ENCODE data around the gene CELF4. TPM values are rescaled to one million over a fixed set of nuclear protein-coding genes. Genes with fewer than 3 reads are reported as not detected.

Gene CELF4
- polyA plus RNA-seq, 10 donors = 0.57 to 1.8 (median 1.1) TPM

GRCh38 chr18:37318360-37319355, 246.9 kb downstream of the CELF4 start:
- DNase-seq = no peak

DNA sequence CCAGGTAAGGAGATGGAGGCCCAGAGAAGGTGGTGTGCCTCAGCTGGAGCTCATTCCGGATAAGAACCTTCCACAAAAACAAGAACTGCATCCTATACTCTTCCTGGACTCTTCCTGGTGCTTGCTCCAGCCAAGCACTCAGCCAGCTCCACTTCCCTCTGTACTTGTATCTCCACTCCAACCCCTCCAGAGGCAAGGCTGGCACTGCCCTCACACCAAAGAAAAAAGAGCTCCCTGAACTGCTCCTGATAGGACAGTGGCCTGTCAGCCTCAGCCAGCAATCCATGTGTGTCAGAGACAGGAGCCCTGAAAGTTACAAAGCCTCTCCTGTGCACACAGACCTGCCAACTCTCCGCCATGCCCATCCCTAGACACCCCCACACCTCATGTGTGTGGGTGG, 248.1 kb downstream of the CELF4 start:
- DNase-seq = no peak

DNA sequence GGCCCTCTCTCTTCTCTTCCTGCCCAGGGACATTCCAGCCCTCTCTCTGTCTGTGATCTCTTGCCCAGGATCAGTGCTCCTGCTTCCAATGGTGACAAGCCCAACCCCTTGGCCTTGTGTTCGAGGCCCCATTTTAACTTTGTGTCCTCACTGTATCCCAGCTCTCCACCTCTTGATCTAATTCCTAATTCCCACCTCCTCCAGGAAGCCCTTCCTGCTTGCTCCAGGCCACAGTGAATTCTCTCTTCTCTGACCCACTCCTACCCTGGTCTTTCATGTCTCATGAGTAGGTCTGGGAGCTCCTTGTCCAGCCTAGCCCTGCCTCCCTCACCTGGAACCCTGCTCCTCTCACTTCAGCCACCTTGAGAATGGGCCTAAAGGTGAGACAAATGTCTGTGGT, 249.1 kb downstream of the CELF4 start:
- DNase-seq = no peak

GRCh38 chr18:37315935-37316334, 249.7 kb downstream of the CELF4 start:
- DNase-seq = no peak

GRCh38 chr18:37314534-37314933, 251.1 kb downstream of the CELF4 start:
- DNase-seq = no peak

DNA sequence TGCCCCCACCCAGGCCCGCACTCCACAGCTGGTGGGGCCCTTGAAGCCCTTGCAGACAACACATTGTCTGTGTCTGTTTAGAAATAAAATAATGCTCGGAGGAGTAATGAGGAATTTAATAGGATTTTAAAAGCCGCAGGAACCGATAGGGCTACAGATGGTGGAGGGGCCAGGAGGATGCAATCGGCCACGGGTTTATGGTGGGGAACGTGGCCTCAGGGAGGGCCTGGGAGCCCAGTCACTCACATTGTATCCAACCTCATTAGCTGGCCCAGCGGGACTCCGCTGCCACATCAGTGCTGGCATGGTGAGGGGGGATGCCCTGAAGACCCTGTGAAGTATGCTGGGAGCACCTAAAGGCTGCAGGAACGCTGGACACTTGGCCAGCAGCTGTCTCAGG, 252.0 kb downstream of the CELF4 start:
- no peak for DNase-seq

DNA sequence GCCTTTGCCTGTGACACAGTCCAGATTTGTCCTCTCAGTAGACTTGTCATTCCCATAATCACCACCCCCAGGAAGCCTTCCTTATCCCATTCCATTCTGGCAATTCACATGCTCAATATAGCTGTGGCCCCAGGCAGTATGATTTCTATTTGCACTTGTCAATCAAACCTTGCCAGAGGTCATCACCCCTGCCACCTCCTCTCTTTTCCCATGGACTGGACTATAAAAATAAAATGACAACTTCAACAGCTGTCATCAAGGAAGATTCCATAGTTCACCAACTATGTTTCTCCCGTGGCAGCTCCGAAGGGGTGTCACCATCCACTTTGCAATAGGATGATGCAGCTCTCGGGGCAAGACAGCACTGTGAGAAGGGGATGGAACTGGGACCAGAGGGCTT, 255.7 kb downstream of the CELF4 start:
- DNase-seq = no peak

DNA sequence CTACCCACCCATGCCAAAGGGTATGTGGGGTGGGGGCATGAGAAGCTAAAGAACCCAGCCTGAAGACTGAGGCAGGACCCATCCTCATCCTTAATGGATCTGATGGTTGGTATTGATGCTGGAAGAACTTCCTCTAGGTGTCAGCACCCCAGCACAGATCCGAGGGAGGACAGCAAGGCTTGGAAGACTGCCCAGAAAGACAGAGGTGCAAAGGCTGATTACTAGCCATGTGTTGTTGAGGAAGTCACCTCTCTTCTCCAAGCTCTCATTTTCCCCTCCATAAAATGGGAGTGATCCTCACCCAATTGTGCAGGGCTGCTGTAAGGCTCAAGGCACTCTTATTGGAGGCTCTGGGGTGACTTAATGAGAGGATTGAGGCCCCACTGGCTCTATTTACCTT, 256.5 kb downstream of the CELF4 start:
- DNase-seq = no peak

- no peak for DNase-seq
These were observed 258.4 kb downstream of the CELF4 start for GRCh38 chr18:37307181-37307580.

DNA sequence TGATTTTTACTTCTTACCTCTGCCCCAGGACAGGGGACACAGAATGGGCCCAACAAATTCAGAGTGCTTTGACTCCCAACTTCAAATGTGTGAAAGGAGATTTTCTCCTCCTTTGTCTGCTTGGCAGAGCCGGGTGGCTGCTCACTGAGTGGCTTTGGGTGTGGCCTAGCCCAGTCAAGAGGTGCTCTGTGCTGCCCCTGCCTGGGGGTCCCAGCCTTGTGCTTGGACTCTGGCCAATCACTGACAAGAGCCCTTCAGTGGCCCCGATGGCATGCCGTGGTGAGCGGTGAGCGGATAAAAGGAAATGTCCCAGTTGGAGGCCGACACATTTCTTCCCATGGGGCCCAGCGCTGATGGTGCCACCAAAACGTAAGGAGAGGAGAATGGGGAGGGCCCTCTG, 259.2 kb downstream of the CELF4 start:
- no peak for DNase-seq

DNA sequence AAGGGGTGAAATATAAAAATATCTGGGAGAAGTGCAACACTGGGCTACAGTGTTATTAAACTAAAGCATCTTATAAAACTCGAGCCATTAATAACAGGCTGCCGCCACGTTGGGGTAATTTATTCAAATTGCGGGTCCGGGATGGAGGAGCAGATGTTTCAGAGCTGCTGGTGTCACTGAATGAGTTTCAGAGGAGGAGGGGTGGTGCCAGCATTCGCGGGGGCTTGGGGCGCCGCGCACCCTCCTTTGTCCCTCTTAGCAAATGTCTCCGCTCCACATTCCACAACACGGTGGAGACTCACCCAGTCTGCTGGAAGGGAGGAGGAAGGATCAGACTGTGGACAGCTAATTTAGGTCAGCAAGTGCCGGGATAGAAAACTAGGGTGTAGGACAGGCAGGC, 260.5 kb downstream of the CELF4 start:
- no peak for DNase-seq

DNA sequence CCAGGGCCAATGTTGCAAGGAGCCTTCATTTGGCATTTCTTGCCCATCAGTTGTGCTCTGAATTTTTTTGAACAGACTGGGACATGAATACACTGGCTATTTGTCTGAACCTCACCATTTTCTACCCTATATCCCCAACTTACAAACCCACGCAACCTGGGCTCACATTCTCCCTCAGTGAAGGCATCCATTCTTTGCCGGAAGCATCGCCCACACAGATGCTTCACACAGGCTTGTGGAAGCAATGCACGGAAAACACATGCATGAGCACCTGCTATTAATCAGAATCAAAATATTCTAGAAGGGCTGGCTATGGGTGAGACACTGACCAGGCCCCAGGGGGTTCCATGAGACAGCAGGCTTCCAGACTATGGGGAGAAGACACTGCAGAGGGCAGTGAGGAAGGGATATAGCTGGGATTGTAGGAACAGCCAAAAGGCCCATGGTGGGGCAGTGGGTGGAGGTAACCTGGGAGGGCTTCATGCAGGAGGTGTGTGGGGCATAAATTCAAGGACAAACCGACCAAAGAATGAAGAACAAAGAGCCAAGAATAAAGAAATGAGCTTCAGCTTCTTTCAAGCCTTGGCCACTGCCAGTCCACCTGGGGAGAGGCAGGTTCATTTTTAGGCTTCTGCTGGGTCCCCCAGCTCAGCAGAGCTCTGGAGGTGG, 261.5 kb downstream of the CELF4 start:
- no peak for DNase-seq

- DNase-seq = no peak
These were observed 262.6 kb downstream of the CELF4 start for GRCh38 chr18:37303009-37303408.

DNA sequence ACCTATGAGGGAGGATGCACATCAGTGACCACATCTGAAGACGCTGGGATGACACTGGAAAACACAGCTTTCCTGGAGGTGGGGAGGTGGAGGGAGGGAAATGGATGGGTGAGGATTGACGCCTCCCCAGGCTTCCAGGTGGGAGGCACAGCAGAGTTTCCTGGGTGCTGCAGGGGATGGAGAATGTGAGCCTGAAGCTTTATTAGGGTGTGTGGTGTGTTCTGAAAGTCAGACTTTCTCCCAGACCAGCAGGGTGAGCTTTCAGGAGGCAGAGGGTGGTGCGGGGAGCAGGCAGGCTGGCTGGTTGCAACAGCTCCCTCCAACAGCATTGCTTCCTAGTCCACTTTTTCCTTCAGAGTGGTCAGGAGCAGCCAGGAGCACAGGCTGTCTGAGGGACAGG, 263.1 kb downstream of the CELF4 start:
- no peak for DNase-seq

GRCh38 chr18:37299471-37300304, 265.9 kb downstream of the CELF4 start:
- DNase-seq = peak; percentile 93 to 97 (median 96)

GRCh38 chr18:37298816-37299215, 266.8 kb downstream of the CELF4 start:
- peak in 1 of 3 donors; percentile 29 for DNase-seq

DNA sequence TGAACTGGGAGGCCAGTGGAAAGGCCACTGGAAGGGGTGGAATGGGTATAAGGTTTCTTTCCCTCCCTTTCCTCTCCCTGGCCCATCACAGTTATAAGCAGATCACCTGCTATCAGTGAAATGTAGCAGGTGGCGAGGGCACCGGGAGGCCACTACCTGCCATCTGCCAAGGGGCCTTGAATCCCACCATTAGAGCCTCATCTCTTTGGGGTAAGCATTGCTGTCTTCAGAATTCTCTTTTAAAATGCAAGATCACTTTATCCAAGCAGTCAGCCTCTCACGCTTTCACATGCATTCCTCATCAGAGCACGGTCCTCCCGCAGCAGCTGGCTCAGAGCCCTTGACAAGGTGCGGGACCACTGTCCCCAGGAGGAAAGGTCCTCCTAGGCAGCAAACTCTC, 268.5 kb downstream of the CELF4 start:
- DNase-seq = no peak

DNA sequence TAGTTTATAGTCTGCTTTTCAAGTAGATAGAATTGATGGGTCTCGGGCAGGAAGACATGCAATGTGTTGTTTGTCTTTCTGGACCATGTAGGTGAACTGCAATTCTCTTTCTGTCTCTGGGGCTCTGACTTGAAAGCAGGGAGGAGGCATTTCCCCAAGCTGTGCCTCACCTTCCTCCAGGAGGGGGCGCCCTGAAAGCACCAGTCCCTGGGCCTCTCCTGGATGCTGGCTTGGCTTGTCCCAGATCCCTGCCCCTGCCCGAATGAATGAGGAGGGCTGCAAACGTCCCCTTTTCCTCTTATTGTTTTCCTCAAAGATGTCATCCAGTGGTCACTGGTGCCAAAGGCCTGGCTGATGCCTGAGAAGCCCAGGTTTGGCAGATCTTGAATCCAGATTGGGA, 270.6 kb downstream of the CELF4 start:
- DNase-seq = no peak

- no peak for DNase-seq
These were observed 272.2 kb downstream of the CELF4 start for GRCh38 chr18:37293359-37293758.

DNA sequence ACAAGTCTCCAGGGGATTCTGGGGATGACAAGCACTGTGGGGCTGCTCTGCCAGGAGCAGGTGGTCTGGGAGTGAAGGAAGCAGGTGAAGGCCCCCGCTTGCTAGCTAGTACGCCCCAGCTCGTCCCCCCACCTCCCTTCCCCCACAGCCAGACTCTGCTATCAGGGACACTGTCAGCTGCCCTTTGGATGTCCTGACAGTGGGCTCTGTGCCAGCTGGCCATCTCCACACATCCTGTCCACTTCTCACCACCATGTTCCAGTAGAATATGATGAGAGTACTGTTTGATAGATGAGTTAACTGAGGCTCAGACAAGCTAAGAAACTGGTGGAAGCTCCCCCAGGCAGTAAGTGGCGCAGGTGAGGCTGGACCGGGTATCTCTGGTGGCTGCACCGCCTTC, 276.2 kb downstream of the CELF4 start:
- DNase-seq = no peak

- DNase-seq = no peak
These were observed 278.0 kb downstream of the CELF4 start for GRCh38 chr18:37287601-37288000.

DNA sequence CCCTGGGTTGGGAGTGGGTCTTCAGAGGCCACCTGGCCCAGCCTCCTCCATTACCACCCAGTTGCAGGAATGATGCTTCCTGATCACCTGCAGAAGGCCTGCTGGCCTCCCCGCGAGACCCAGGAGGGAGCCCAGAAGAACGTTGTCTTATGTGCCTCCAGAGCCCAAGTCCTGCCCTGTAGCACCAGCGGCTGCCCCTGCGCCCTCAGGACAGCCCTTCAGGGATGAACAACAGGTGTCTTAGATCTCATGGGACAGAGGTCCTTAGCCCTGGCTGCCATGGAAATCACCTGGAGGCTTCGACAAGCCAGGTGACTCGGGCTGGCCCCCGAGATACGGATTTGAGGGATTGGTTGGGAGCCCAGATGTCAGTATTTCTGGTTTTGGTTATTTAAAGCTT, 278.8 kb downstream of the CELF4 start:
- no peak for DNase-seq

Data from muscle of back (tissue), 11 donors.